Measurements from ENCODE around the gene CCN5.

CCN5 gene

GRCh38 chr20:44709380-44709779, 5.8 kb upstream of the CCN5 start:
- DNase-seq (ENCODE audit: low read depth, low spot score) = no peak
- ChIA-PET CTCF (interaction anchor here (1.1 to 3.6 kb wide), 5 partner anchors 8 to 26 kb away, joined by 3 to 18 read pairs (median 4); no protein-coding TSS in a partner anchor), POLR2A (no interaction called here)
- no peak for TF ChIP-seq CTCF (IDR thresholded peaks at IDR 0.05; ENCODE audit: insufficient read depth, low read length, missing control alignments)
- no peak overlapping the region for H3K4me3 ChIP-seq (ENCODE audit: low read depth, low read length)

GRCh38 chr20:44709797-44710196, 5.4 kb upstream of the CCN5 start:
- no peak for TF ChIP-seq CTCF (IDR thresholded peaks at IDR 0.05; ENCODE audit: insufficient read depth, low read length, missing control alignments)
- POLR2A ChIA-PET = no interaction called here
- no peak for DNase-seq (ENCODE audit: low read depth, low spot score)
- no peak overlapping the region for H3K4me3 ChIP-seq (ENCODE audit: low read depth, low read length)
- CTCF ChIA-PET = interaction anchor here (1.1 to 3.6 kb wide), 2 partner anchors 9 to 27 kb away, joined by 4 to 18 read pairs; no protein-coding TSS in a partner anchor

GRCh38 chr20:44711237-44711636, 3.9 kb upstream of the CCN5 start:
- DNase-seq (ENCODE audit: low read depth, low spot score) = no peak
- ChIA-PET POLR2A (interaction anchor here (0.7 kb wide), 1 partner anchor 22 kb away, joined by 3 read pairs; no protein-coding TSS in a partner anchor), CTCF (interaction anchor here (0.7 to 3.6 kb wide), 6 partner anchors 9 to 28 kb away, joined by 3 to 18 read pairs (median 4); no protein-coding TSS in a partner anchor)
- no peak overlapping the region for H3K4me3 ChIP-seq (ENCODE audit: low read depth, low read length)
- TF ChIP-seq CTCF (IDR thresholded peaks at IDR 0.05; ENCODE audit: insufficient read depth, low read length, missing control alignments) = no peak

- CTCF ChIA-PET = interaction anchor here (1.3 to 21.9 kb wide), 3 partner anchors 10 to 26 kb away, joined by 4 to 801 read pairs (median 4); no protein-coding TSS in a partner anchor
- DNase-seq (ENCODE audit: low read depth, low spot score) = no peak
- no peak for TF ChIP-seq CTCF (IDR thresholded peaks at IDR 0.05; ENCODE audit: insufficient read depth, low read length, missing control alignments)
- H3K4me3 ChIP-seq (ENCODE audit: low read depth, low read length) = no peak overlapping the region
- POLR2A ChIA-PET = no interaction called here
Observed at GRCh38 chr20:44714102-44714700, 968 bp upstream of the CCN5 start.

- H3K4me3 ChIP-seq (ENCODE audit: low read depth, low read length) = no peak overlapping the region
- TF ChIP-seq CTCF (IDR thresholded peaks at IDR 0.05; ENCODE audit: insufficient read depth, low read length, missing control alignments) = no peak
- ChIA-PET CTCF (interaction anchor here (0.8 to 21.9 kb wide), 5 partner anchors 10 to 27 kb away, joined by 3 to 801 read pairs (median 4); no protein-coding TSS in a partner anchor), POLR2A (interaction anchor here (0.9 kb wide), 1 partner anchor 11 kb away, joined by 3 read pairs; no protein-coding TSS in a partner anchor)
- DNase-seq (ENCODE audit: low read depth, low spot score) = no peak
Observed at GRCh38 chr20:44715499-44716308, 535 bp downstream of the CCN5 start.

Measured in AG04449 (cell line).